Measurements from ENCODE around the gene JPH4. TPM values are rescaled to one million over a fixed set of nuclear protein-coding genes. Genes with fewer than 3 reads are reported as not detected.

JPH4 gene
- polyA plus RNA-seq, 12 donors: 0.33 to 13.6 (median 0.63) TPM; not detected in 1

DNA sequence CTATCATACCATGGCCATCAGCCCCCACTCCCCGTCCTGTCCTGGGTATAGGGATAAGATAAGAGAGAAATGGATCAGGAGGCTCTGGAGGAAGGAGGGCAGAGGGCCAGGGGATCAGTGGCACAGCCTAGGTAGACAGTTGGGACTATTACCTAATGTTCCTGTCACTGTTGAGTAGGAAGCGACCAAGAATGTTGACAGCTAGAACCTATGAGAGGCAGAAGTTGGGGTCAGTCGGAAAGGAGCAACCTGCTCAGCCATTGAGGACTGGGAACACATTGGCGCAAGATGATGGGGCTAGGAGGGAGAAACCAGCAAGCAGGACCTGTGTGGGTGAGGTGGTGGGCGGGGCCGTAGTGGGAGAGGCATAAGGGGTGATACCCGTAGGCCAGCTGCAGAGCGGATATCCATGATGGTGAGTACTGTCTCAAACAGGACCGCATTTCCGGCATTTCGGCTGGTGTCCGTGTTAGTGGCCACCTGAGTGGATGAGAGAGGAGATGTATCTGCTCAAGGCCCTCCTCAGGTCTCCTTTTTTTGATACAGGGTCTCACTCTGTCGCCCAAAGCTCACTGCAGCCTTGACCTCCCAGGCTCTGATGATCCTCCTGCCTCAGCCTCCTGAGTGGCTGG is 14.3 kb downstream of the JPH4 start:
- no peak for DNase-seq

DNA sequence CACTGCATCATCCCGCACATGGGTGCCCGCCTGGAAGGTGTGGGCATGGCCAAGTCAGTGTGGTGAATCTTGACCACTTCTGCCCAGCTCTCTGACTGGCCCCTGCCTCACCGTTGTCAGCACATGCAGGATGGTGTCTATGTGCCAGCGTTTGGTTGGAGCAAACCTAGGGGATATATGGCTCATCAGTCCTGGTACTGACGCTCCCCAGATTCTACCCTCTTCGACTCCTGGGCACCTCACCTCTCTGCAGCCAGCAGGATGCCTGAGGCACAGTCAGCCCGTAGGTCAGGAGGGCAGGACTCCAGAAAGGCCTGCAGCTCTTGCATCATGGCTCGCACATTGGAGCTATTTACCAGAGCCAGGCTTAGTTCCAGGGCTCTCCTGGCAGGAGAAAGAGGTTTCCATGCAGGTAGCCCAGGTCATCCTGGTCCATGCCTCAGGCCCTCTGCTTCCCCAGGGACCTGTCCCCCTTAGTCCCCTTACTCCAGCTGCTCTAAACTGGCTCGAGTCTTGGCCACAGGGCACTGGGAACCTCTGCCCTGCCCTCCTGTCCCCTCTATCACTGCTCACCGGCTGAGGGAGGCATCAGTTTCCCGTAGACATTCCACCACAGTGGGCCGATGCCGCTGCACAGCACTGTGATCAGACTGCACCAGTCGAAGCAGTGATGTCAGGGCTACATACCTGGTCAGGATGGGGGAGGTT is 15.0 kb downstream of the JPH4 start:
- DNase-seq: no peak

DNA sequence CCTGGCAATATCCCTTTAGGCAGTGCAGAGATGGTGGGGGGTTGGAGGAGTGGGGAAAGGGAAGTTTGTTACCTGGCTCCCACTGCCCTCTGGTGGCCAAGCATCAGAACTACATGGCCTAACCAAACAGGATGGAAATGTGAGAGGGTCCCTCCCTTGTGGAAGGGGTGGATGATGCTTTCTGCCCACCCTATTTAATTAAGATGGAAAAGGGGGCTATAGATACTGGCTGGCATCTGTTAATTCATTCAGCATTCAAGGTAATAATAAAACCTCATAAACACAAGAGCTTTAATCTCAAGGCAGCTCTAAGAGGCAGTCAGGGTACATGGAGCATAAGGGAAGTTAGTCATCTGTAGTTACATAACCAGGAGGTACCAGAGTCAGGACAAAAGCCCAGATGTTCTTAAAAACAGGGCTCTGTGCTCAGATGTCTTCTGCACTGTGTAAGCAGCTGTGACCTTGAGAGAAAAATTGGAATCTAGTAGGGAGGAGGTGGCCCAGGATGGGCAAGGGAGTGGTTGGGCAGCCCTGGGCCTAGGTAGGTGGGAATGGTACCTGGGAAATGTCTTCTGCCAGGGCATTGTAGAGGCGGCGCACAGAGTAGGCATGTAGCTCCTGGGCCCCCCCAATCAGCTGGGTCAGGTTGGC is 15.6 kb downstream of the JPH4 start:
- no peak for DNase-seq

DNA sequence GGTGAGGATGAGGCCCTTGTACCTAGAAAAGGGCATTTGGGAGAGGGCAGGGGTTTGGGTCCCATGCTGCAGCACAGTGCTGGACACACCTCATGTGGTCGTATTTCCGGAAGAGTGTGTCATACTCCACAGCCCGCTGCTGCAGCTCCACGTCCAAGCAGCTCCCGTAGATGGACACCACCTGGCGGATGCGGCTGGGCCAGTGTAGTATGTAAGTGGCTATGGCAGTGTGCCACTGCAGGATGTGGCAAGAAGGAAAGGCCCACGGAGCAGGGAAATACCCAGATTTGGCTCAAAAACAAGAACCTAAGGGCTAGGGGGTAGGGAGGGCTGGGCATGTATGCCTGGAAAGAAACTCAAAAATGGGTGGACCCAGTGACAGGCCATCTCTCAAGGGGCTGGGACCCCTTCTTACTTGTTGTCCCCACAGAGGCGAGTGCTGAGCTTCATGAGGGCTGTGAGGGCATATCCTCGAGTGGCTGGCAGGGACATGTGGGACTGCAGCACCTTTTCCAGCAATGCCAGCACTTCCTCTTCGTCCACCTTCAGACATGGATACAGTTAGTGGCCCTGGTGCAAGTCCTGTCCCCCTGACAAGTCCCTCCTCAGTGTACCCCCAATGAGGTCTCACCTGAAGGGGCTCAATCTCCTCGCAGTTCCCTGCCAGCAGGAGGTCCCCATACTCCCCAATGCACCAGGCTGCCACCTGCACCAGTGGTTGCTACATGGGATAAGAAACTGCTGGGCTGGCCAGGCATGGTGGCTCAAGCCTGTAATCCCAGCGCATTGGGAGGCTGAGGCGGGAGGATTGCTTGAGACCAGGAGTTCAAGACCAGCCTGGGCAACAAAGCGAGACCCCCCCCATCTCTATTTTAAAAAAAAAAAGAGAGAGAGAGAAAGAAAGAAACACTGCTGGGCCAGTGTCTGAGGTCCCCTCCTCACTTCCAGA is 16.4 kb downstream of the JPH4 start:
- no peak for DNase-seq

DNA sequence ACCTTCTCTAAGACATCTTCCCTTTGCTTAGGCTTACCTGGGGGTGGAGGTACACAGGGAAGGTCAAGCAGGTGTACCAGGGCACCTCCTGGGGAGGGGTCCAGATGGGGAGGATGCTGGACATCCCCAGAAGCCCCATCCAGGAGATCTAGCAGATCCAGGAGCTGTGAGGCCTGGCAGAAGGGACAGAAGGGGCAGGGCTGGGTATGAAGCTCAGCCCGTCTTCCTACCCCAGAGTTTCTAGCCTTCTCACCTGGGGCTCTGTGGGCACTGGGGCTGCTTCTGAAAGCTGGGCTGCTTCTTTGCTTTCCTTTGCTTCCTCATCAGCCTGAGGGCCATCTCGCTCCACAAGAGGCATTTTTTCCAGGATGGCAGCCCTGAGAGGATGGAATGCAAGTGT is 17.3 kb downstream of the JPH4 start:
- DNase-seq: no peak

DNA sequence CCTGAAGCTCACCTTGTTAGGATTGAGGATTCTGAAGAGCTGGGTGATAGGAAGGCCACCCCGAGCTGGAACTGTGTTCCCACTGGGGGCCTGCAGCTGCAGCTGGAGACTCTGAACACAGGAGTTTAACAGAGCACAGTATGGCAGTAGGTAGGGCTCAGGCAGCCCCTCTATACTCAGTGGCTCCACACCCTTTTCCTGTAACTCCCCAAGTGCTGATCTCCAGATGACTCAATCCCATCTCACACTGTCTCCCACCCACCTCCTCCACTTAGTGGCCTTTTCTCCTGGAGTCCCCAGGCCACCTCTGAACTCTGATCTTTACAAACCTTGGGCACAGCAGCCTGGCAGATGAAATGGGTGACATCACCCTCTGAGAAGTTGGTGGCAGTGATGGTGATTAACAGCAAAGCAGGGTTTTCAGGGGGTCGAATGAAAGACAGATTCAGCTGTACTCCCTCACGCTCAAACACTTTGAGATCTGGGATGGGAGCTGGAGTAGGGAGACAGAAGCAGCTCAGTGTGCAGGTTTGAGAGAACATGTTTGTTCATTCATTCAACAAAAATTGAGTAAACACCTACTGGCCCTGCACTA is 18.6 kb downstream of the JPH4 start:
- no peak for DNase-seq

DNA sequence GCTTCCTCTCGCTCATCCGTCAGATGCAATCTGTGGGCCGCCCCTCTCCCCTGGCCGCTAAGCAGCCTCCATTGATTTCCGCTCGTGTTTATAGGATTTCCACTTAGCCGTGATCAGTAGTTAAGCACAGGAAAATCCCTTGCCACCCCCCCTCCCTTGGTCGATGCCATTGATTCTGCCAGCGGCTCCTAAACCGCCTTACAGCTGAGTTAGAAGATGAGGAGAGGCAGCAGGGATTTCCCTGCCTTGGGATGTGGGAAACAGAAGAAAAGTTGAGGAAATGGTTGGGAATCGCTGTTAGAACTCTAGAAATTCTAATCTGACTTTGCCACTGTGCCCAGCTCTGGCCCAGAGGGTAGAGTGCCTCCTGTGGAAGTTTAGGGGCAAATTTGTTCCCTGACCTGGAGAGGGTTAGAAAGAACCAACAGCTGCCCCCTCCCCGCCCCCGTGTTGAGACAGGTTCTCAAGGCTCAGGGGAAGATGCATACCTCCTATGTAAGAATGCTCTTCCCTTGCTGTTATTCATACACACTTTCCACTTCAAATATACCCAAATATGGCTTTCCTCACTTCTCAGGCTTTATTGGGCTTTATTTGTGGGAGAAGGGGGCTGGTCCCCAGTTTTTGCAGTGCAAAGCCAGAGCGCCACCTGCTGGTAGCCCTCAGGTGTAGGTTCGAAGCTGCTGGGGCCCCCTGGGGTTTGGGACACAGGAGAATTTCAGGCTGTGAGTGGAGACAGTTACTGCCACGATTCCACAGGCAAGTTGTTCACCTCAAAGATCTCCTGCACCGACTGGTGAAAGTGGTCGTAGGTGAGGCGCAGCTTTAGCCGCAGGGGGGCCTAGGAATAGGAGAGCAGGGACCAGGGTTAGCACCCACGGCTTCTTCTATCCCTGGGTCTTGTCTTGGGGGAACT is 19.3 kb downstream of the JPH4 start:
- no peak for DNase-seq

DNA sequence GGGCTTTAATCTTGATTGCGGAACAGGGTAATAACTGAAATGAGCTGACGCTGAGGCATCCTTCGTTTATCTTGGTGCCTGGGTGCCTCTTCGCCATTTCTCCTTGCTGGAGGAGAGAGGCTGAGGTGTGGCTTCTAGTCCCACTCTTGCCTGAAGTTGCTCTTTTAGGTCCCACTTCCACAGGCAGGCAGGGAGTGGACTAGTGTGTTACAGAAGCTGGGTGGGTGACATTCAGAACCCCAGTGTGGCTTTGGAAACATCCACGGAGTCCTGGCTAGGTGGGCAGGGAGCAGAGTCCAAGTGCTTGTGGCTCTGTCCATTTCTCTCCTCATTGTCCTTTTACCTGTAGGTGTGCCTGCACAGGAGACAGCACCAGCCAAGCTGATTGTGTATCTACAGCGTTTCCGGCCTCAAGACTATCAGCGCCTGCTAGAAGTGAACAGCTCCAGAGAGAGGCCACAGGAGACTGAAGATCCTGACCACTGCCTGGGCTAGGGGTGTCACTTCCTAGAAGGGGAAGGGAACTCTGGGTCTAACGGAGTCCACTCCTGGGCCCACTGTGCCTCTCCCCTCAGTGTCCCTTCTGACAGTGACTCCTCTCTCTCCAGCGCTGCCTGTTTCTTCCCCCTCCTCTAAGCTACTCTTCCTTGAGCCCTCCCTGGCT is 20.1 kb downstream of the JPH4 start:
- no peak for DNase-seq

DNA sequence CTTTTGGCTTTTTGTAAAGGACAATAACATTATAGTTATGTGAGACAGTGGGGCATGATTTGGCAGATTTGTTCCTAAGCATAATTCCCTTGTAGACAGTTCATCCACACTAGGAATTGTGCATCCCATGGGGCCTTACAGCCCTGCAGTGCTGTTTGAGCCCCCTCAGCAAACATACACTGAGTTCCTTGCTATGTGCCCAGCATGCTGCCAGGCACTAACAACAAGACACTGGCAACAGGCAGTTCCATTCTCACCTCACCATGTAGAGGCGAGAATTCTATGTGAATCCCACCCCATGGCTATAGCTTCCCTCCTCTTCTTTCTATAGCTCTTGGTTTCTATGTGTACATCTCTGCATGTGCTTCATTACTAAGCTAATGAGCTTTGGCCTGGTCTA is 20.6 kb downstream of the JPH4 start:
- DNase-seq: no peak

DNA sequence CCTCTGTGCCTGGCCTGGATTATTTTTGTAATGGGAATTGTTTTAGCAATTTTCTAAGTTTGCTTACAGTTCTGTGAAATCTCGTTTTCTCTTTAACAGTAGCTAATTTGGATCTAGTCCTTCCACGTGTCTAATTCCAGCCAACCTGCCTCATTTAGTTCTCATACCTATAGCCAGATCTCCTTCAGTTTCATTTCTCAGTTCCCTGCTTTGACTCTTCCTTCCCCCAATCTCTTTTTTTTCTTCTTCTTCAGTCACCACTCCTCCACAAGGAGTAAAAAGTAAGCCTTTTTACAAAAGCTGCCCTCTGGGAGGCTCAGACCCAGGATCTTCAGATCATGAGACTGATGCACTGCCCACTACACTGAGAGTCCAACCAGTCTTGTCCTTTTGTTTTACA is 21.1 kb downstream of the JPH4 start:
- DNase-seq: no peak

DNA sequence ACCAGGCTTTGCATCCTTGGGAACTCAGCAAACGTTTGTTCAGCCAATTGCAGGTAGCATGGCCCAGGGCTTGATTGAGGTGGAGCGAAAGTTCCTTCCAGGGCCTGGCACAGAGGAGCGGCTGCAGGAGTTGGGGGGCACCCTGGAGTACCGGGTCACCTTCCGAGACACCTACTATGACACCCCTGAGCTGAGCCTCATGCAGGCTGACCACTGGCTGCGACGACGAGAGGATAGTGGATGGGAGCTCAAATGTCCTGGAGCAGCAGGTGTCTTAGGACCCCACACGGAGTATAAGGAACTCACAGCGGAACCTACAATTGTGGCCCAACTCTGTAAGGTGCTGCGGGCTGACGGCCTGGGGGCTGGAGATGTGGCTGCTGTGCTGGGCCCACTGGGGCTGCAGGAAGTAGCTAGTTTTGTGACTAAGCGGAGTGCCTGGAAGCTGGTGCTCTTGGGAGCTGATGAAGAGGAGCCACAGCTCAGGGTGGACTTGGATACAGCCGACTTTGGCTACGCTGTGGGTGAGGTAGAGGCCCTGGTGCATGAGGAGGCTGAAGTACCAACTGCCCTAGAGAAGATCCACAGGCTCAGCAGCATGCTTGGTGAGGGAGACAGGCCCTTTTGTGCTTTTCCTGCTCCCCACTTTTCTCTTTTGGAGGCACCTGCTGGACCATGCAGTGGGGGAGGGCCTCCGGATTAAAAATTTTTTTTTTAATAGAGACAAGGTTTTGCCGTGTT is 21.7 kb downstream of the JPH4 start:
- DNase-seq: no peak

DNA sequence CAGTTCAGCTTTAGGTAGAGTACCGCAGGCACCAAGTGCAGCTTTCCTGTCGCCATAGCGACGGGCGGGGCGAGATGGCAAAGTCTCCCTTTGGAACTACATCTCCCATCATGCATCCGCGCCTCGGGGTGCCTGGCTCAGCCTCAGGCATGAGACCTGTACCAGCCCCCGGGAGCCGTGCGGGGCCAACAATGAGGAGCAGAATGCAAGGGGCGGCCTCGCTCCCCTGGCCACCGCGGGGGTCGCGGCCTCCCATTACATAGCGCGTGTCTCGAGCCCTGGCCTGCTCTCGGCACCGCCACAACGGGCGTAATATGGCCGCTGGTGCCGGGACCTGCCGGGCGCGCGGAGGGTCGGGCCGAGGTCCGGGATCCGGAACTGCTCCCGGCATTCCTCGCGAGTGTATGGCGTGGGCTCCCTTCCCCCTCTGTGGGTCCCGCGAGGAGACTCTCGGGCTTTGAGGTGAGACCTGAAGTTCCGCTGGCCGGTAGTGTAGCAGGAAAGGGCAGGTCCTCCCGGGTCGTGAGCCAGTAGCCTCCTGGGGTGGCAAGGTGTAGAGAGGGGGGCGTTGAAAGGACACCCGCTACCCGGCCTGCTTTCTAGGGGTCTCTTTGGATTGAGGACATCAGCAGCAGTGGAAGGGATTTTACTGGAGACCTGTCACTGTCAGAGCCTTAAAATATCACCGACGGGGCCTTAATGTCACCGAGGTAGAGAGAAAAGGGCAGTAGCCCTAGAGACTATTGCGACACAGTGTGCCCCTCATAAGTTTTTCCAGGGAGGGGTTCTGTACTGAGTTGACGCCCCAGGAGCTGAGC is 22.5 kb downstream of the JPH4 start, which contains the start of gene THTPA:
TSS of gene THTPA (plus strand) at position 390 of the 818 bp plus-strand sequence. CDS start 487 bp downstream, outside the sequence.
- DNase-seq: peak; percentile 93

DNA sequence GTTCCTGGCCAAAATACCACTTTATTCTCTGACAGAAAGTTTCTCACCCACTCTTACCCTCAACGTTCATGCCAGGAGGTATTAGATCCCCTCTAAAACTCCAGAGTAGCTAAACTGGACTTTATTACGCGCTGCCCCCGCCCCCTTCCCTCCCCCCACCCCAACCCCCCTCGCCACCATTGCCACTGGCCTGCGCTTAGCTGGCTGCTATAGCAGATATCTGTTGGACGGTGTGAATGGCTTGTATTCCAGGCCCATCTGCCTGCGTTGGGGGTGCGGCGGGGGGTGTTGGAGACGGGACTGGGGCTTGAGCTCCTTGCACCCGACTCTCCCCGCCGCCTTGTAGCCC is 23.1 kb downstream of the JPH4 start:
- DNase-seq: no peak

DNA sequence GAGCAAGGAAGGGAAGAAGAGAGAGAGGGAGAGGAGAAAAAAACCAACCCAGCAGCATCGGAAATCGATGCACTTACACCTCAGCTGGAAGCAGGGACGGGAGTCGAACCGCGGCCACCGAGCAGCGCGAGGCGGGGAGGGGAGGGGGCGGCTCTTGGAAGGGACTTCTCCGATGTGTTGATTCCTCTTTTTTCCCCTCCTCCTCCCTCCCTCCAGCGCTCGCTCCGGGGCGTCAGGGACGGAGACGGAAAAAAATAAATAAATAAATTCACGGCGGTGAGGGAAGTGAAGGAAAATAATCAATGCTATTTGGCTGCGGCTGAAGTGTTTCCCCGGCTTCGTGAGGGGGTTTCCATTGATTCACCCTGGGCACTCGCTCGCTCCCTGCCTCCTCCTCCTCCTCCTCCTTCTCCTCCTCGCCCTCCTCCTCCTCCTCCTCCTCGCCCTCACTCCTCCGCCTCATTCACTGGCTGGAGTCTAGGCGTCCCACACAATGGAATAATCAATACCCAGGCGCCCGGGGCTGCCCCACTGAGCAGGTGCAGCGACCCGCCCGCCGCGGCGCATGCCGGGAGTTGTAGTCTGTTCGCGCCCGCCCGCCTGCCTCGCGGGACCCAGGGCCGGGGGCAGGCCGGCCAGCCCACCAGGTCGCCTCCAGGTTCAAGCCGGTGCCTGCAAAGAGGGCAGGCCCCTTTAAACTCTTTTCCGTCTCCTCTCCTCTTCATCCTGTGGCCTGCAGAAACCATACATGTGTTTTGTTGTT is 27.1 kb downstream of the JPH4 start, which contains the start of gene ZFHX2:
TSS of gene ZFHX2 (minus strand) at position 500 of the 763 bp plus-strand sequence. CDS start 16,440 bp downstream, outside the sequence.
- peak; percentile 67 for DNase-seq

DNA sequence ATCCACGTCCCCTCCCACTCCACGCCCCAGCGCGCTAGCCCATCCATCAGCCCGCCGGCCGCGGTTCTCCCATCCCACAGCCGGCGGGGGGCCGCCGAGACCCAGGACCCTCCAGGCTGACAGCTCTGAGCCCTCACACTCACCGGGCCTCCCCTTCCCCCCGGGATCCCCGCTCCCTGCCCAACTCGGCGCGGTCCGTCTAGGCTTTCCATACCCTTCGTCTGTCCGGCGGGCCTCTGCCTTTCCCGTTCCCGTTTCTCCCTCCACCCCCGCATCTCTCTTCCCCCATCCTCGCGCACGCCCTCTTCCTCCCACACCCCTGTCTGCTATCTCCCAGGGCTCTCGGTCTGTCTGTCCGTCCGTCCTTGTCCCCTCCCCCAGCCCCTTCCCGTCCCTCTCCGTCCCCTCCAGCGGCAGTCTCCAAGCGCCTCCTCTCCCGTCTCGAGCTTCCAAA is 27.8 kb downstream of the JPH4 start:
- no peak for DNase-seq

DNA sequence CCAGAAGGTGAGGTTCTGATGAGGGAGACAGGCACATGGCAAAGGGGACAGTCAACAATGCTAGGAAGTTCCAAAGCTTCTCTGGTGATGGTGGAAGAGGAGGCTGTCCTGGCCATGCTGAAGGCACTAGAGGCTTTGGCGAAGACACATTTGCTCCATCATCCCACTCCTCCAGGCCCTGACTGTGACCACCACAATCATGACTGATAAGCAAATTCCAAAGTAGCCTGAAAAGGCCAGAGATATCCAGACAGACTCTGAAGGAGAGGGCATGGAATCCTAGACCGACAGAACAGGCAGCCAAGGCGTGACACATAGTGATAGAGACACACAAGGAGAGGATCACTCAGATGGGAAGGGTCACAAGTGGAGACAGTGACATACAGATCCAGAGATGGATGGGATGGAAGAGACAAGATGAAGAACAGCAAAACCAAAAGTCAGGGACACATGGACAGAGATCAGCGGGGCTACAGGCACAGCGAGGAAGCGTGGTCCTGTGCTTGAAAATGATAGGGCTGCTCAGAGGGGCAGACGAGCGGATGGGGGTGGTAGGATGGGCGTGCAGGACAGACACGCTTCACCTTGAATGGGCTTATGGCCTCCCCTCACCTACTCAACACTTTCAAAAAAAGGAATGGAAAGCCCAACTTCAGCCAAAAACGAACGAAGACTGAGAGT is 28.3 kb downstream of the JPH4 start:
- DNase-seq: no peak

Data from muscle of arm (tissue), 12 donors.